HG03159 (cell line): ENCODE results near the gene FAM72D.
"Not testable (repeated sequence)": the region's sequence is repeated elsewhere in the genome, so short reads cannot be mapped to it uniquely, and the experiment has no call there.

ENCODE experiments used
- ATAC-seq: cut with Tn5 transposase; IDR thresholded peaks from one replicate; pipeline ENCODE4 v1.9.1; 2021; ENCODE audit warnings: mild to moderate bottlenecking, moderate library complexity; ENCODE audit not compliant: unreplicated experiment

Gene FAM72D

DNA sequence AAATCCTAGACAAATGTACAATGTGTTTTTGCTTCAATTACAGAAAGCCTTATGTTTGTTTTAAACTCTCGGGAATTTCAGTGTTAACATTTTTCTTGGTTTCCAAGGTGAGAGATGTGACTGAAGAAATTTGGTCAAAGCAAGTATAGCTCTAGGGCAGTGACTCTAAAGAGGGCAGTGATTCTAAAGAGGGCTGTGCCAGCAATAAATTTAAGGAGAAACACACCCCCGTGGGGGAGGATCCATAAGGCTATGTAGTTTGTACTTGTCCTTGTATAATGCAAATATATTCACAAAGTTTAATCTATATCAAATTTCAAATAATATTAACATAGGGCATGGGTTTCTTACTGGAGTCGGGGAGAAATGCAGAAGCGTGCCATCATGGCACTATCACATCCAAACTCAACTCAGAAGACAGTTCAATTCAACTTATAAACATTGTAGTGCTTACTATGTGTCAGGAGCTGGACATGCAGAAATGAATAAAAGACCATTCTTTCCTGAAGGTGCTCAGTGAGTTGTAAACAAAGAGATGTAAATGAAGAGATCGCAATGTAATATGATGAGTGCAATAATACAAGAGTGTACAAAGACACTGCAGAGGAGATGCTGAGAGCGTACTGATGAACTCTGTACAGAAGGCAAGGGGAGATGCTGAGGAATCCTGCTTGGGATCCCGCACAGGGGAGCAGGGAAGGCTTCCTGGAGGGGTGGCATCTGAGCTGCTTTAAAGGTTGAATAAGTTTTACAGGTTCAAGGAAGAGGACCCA is 13.1 kb upstream of the FAM72D start:
- ATAC-seq = not testable (repeated sequence)

DNA sequence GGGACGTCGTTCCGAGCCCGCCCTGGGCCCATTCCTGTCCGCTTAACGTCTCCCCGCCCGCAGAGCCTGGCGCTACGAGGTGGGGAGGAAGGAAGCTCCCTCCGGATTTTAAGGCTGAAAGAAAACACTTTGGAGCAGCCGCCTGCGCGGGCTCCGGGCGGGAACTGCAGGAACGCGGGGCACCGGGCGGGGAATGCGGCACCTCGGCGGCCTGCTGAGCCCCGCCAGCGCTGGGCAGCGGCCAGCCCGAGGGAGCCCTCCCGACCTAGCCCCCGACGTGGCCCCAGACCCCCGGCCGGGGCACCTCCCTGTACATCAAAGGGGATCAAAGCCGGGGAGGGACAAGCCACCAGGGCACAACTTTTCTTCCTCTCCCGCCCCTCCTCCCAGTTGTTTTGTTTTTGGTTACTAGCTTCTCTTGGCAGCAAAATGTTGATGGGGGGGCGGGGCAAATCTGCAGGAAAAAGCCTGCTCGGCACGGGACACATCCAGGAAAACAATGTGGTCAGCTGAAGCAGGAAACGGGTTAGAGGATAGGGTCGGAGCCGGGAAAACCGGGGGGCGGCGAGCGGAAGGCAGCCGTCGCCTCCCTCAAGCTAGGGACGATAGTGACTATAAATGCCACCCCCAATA is 2.1 kb upstream of the FAM72D start:
- ATAC-seq = not testable (repeated sequence)

DNA sequence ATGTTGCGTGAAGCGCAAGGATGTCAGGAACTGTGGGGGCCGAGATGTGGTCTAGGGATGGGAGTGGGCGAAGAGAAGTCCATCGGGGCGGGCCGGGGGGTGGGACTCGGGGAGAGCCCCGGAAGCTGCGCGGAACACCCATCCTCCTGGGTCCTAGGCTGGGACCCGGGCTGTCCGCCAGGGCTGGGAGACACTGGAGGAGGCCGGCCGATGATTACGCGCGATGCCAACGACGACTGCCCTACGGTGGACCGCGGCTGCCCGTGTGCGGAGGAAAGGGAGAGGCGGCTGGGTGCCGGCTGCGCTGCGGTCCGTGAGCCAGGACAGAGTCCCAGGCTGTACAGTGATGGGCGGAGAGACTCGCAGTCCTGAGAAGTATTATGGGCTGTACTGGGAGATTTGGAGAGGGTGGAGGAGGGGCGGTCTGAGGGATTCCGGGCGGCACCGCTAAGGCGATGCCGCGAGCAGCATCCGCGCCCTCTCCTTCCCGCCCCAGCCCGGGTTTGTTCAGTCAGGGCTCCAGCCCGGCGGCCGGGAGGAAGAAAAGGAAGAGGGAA is 1.0 kb upstream of the FAM72D start:
- peak; percentile 3 for ATAC-seq

DNA sequence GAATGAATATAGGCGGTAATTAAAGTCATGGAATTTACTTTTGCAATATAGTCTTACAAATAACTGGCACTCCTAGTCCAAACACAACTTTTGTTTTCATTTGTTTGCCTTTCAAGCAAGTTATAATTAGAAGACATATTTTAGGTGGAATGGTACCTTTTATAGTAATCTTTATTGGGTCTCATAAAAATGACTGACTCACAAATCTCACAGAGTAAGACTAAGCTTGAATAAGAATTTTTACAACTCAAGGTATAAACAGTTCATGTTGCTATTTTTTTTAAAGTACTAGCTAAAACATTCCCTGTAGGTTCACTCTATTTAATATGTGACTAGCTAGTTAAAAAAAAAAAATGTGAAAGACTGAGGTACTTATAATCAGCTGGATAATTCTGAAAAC is 6.0 kb downstream of the FAM72D start:
- ATAC-seq = not testable (repeated sequence)

DNA sequence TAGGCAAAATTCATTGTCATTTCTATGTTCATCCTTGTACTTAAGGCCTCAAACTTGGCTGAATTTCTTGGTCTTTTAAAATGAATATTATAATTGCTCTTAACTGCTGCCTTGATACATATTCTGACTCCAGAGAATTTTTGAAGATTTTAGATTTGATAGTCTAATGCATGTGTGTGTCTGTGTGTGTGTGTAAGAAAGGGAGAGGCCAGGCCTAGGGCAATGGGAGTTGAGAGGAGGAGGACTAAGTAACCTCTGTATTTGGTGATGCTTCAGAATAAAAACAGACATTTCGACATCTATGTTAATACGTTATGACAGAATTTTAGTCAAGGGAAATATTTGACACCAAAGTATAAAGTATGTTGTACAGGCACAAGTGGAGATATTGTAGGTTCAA is 7.5 kb downstream of the FAM72D start:
- ATAC-seq = not testable (repeated sequence)

DNA sequence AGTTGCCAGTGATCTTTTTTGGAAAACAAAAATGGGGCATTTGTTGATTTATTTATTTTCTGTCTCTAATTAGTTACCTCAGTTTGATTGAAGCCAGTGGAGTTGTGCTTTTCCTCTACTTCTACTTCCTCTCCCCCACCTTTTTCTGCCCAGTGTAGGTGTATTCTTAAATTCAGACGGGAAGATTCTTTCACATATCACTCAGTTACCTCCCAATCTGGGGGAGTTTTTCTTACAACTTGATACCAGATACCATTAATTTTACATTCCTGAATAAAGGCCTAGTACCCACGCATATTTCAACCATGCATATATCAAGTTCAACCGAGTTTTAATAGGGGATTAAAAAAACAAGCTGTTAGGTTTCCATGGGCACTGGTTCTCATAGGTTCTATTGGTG is 15.9 kb downstream of the FAM72D start:
- not testable (repeated sequence) for ATAC-seq

DNA sequence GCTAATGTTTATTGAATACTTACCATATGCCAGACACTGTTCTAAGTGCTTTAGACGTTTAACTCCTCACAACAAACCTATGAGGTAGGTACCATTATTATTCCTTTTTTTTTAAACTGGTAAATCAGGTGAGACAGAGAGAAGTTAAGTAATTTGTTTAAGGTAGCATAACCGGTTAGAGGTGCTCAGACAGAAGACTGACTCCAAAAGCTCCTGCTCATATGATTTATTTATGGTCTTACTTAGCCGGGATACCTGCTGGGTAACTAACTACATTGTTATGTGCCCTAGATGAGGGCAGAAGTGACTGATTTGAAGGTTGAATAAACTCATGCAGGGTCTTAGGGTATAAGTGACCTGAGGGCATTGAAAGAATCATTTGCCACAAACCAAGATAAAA is 16.9 kb downstream of the FAM72D start:
- ATAC-seq = not testable (repeated sequence)

DNA sequence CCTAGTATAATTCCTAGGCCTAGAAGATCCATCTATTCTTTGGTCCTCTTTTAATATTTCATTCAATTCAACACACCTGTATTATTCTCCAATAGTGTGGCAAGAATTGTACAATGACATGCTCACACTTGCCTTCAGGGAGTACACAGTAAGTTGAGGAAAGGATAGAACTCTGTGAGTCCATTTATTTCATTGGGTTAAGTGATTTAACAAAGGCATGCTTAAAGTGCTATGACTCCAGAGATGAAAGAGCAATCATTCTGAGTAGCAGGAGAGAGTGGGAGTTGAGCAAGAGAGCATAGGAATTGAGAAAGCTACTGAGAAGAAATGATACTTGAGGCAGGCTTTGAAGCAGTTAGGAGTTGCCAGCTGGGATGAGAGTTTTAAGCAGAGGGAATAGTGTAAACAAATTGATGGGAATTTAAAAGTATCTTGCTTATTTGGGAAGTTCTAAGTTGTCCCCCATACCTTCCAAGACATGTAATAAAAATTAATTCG is 18.8 kb downstream of the FAM72D start:
- ATAC-seq = not testable (repeated sequence)

DNA sequence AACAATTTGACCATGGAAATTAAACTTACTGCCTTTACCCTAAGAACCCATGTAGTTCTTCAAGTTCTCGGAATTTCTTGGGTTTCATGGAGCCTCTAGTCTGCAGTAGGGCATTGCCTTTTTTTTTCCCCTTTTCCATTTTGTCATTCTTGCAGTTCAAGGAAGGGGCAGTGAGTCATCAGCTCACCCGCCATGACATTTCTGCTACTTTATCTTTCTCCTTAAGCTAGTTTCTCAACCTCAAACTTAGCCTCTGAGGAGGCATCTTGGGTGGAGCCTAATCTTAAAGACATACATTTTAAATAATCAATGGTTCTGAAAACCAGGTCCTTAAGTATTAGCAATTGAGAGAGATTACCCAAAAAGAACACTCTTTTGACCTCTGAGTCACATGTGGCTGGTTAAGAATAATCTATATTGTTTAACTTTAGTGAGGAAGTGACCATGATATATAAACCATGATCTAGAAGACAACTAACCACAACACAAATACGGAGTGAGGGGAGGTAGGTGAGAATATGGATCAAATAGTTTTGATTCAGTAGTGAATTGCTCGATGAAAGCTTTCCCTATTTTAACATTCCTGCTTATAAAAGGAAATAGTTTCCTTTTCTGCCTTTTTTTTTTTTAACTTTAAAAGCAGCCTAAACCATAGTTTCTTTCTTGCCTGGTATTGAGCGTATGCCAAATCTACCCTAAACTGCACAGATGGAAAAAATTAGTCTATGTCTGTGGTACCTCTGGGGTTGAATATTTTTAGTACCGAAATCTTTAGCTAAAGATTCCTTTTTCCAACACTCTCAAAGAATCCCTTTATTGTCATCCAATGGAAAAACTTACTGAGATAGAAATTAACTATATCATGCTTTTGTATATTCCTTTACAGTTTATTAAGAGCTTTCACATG is 20.1 kb downstream of the FAM72D start:
- not testable (repeated sequence) for ATAC-seq

DNA sequence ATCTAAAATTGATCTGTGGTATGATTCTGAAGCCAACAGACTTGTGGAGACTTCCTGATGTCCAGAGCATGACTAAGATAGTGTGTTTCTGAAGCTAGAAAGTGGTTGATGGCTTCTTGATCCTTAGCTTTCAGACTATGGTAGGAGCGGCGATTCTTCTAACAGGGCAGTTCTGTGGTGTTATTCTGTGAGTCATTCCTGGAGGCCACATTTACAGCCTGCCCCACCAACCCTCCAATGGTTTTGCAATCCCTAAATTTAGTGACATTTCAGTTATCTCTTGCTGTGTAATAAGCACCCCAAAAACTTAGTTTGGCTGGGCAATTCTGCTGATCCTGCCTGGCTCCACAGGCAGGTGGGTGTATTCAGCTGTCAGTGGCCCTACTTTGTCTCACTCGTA is 24.1 kb downstream of the FAM72D start:
- not testable (repeated sequence) for ATAC-seq

DNA sequence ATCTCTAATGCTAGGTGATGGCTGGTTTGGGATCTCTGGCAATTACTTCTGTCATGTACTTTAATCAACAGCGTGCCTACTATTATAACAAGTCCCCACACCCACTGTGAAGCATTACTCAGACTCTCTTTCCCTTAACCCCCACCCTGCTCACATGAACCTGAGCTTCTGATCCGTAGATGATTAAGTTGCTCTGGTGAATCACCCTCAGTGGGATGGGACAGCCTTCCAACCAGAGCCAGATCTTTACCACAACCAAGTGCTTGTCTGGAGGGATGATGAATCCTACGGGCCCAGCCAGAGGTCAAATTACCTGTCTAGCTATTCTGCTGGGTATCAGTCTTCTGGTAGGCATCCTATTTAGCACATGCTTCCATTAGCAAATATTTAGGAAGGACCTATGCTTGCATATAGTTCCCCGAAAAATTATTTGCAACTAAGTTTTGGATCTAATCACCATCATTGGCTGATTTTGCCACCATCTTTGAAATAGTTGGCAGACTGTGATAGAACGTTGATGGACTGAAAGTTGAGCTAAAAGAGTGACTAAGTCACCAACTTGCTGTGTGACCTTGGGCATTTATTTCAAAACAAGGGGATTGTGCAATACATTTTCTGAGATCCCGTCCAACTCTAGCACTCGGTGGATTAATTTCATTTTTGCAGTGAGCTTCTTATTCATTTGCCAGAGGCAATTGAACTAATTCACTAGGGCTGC is 26.7 kb downstream of the FAM72D start:
- ATAC-seq = not testable (repeated sequence)

DNA sequence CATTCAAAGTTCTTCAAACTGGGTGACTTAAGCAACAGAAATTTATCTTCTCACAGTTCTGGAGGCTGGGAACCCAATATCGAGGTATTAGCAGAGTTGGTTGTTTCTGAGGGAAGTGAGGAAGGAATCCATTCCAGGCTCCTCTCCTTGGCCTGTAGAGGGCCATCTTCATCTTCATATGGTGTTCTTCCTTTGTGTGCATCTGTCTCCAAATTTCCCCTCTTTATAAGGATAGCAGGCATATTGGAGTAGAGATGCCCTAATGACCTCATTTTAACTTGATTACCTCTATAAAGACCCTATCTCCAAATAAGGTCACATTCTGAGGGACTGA is 27.3 kb downstream of the FAM72D start:
- not testable (repeated sequence) for ATAC-seq

DNA sequence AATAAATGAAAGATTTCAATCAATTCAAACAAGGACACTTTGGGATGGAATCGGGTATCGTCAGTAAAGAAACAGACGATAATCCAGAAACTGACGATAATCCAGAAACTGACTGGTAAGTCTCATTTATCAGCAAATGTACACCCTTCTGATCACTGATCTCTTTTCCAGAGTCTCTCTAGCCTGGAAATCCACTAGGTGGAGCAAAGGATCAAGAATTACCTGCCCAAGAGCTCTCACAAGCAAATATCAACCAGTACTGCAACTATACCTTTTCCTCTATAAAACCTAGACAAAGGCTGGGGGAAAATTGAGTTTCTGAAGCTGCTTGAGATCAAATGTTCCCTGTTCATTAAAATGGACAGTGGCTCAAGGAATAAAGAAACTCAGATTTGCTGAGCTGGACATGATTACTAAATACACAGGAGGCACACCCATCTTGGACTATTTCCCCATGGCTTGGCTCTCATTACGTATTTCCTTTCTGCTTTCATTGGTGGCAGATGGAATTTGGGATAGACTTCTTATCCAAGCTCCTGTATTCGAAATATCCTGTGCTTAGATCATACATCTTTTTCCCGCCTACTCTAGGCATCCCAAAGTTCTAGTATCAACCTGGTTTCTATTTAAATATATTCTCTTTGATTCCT is 28.3 kb downstream of the FAM72D start:
- ATAC-seq = not testable (repeated sequence)

DNA sequence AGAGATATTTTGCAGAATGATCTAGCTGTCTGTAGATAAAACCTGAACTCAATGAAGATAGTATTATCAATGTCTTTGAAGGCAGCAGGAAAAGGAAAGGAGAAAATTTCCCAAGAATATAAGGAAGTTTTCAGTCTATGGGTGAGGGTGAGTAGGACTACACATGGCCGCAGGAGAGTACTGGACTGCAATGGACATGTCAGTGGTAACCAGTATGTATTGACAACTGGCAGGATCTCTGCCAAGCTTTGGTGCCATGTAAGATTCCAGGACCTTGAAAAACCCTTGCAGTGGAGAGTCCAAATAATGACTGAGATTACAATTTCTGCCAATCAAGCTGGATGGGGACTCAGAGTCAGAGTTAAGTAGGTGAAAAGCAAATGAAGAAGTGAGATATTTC is 29.3 kb downstream of the FAM72D start:
- not testable (repeated sequence) for ATAC-seq

DNA sequence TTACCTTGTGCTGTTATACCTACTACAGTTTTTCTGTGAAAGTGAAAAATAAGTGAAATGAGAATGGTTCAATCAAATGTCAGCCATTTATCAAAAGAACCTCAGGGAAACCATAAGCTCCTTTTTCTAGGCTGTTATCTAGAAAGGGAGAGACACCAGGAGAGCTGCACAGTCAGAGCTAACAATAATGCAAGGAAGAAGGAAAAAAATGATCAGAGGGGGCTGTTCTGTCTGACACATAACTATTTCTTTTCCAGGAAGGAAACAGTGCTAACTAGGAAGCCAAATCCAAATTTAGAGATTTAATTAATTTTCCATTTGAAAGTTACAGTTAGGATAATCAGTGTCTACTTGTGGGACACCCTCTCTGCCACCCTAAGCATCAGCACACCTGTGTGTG is 31.4 kb downstream of the FAM72D start:
- ATAC-seq = not testable (repeated sequence)

DNA sequence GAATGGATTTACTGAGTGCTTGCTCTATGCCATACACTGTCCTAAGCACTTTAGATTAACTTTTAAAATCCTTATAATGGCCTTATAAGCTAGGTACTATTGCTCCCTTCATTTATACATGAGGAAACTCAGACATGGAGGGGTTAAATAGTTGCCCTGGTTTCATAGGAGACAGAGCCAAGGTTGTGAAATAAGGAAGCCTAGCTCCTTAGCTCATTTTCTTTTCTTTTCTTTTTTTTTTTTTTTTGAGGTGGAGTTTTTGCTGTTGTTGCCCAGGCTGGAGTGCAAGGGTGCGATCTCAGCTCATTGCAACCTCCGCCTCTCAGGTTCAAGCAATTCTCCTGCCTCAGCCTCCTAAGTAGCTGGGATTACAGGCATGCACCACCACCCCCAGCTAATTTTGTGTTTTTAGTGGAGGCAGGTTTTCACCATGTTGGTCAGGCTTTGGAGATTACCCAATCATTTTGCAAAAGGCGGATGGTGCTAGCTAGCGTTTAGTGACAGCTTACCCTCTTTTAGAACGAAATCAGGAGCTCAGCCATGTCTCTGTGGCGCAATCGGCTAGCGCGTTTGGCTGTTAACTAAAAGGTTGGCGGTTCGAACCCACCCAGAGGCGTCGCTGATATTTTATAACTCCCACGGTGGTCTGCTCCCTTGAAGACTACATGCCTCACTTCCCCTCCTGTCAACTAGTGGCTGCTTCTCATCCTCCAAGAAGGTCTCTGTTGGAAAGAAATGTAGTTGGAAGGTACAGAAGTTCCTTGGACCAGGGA is 33.1 kb downstream of the FAM72D start:
- ATAC-seq = not testable (repeated sequence)

DNA sequence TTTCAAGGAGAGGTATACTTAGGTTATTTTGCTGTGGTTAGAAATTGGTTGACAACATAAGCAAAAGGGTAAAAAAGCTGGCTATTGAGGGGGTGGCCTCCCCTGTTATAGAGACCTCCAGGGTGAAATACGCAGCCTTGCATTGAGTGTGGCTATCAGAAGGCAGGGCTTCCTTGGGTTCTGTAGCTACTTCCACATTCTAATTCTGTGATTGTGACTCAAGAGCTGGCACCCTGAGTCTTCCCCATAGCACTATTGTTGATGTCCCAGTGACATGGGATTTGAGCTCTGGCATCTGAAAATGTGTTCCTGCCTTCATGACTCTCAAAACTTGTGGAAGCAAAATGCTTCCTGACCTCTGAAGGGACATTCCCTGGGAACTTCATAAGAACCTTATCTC is 38.7 kb downstream of the FAM72D start:
- not testable (repeated sequence) for ATAC-seq

DNA sequence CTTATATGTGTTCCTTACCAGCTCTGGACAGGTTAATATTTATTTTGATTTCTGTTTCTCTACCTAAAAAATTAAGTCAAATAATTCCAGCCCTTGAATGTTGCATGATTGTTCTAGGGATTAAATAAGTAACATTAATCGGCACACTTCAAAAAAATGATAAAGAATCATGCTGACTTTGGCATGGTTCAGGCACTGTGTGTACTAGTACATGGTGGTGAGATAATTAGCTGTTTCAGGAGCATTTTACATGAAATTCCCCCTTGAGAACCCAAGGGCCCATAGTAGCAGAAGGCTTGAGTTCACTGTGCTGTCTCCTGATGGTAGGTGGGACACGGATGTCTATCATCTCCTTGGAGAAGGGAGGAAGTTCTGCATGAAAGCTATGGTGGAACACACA is 44.8 kb downstream of the FAM72D start:
- ATAC-seq = not testable (repeated sequence)
